IMR-90 (cell line): ENCODE measurements around the gene MMP14. TPM values are rescaled to one million over a fixed set of nuclear protein-coding genes. Genes with fewer than 3 reads are reported as not detected.

Experiments
- ATAC-seq: fragments of 200-7000 bp; cut with Tn5 transposase; 2 replicates; pipeline ENCODE4 v1.9.1; 2020; ENCODE audit warnings: low read depth, mild to moderate bottlenecking, moderate library complexity
- BruUV-seq: library from RNA; stranded (reverse); fragments of 400-500 nt; replicated peaks from 2 replicates; lab custom pipeline; 2021; lab: Mats Ljungman, UMichigan
- CTCF ChIA-PET: fragments of 300-600 bp; formaldehyde crosslinking; extraction: SDS; loops from one replicate; lab custom pipeline; 2021; ENCODE audit warnings: antibody characterized with exemption; lab: Yijun Ruan, JAX
- POLR2A ChIA-PET: fragments of 300-600 bp; sonication (Branson Sonifier 250); formaldehyde crosslinking; loops from one replicate; lab custom pipeline; 2022; ENCODE audit warnings: antibody characterized with exemption; ENCODE audit not compliant: unreplicated experiment; lab: Charles Lee
- DNase-seq: peaks from one replicate; pipeline ENCODE4 v3.0.0; 2013
- H2AFZ ChIP-seq: replicated peaks from 2 replicates; pipeline ENCODE3; 2013; ENCODE audit warnings: low read length, mild to moderate bottlenecking; ENCODE audit not compliant: poor library complexity
- H2AK5ac ChIP-seq: 2 replicates; pipeline ENCODE4 v1.6.1; 2013; ENCODE audit warnings: low read depth, low read length, inconsistent platforms
- H2AK9ac ChIP-seq: replicated peaks from 2 replicates; pipeline ENCODE3; 2013; ENCODE audit warnings: mild to moderate bottlenecking, low read depth, low read length, moderate library complexity; ENCODE audit not compliant: poor library complexity
- H2BK120ac ChIP-seq: 2 replicates; pipeline ENCODE4 v1.6.1; 2013; ENCODE audit warnings: low read depth, low read length, inconsistent platforms
- H2BK15ac ChIP-seq: 3 replicates; pipeline ENCODE4 v1.6.1; 2013; ENCODE audit warnings: low read depth, low read length, inconsistent platforms
- H2BK20ac ChIP-seq: 2 replicates; pipeline ENCODE4 v1.6.1; 2013; ENCODE audit warnings: low read depth, mild to moderate bottlenecking, inconsistent platforms, low read length, moderate library complexity
- H2BK5ac ChIP-seq: 2 replicates; pipeline ENCODE4 v1.6.1; 2013; ENCODE audit warnings: mild to moderate bottlenecking, low read depth, low read length, inconsistent platforms; ENCODE audit not compliant: poor library complexity, severe bottlenecking
- H3K14ac ChIP-seq: replicated peaks from 2 replicates; pipeline ENCODE4 v1.6.1; 2013; ENCODE audit warnings: low read depth, low read length, inconsistent platforms
- H3K18ac ChIP-seq: 2 replicates; pipeline ENCODE4 v1.6.1; 2013; ENCODE audit warnings: low read depth, low read length, control low read depth
- H3K23ac ChIP-seq: 2 replicates; pipeline ENCODE4 v1.6.1; 2013; ENCODE audit warnings: low read depth, low read length, inconsistent platforms
- H3K27ac ChIP-seq: 2 replicates; pipeline ENCODE4 v1.5.1; 2013; ENCODE audit warnings: mild to moderate bottlenecking, control low read depth, low read length; ENCODE audit not compliant: insufficient read depth
- H3K27me3 ChIP-seq: 2 replicates; pipeline ENCODE4 v1.6.1; 2013; ENCODE audit warnings: low read length; ENCODE audit not compliant: control insufficient read depth, insufficient read depth
- H3K36me3 ChIP-seq: 2 replicates; pipeline ENCODE4 v1.6.1; 2013; ENCODE audit warnings: low read length, mixed read lengths; ENCODE audit not compliant: control insufficient read depth, insufficient read depth
- H3K4ac ChIP-seq: 2 replicates; pipeline ENCODE4 v1.6.1; 2013; ENCODE audit warnings: low read depth, low read length, inconsistent platforms
- H3K4me1 ChIP-seq: 2 replicates; pipeline ENCODE4 v1.6.1; 2013; ENCODE audit warnings: low read length, mixed read lengths; ENCODE audit not compliant: control insufficient read depth, insufficient read depth
- H3K4me2 ChIP-seq: 2 replicates; pipeline ENCODE4 v1.6.1; 2013; ENCODE audit warnings: low read depth, mild to moderate bottlenecking, control low read depth, low read length, moderate library complexity
- H3K4me3 ChIP-seq: 2 replicates; pipeline ENCODE4 v1.5.1; 2013; ENCODE audit warnings: low read depth, mild to moderate bottlenecking, control low read depth, low read length, moderate library complexity; ENCODE audit not compliant: insufficient read depth
- H3K56ac ChIP-seq: 2 replicates; pipeline ENCODE4 v1.6.1; 2013; ENCODE audit warnings: low read length, inconsistent platforms; ENCODE audit not compliant: insufficient read depth; ENCODE audit errors: extremely low read depth
- H3K79me1 ChIP-seq, 2 experiments: 2 replicates each; pipeline ENCODE4 v1.6.1; 2013; ENCODE audit warnings: low read length in 2 of 2, inconsistent platforms in 1 of 2, low read depth in 1 of 2
- H3K9ac ChIP-seq: 2 replicates; pipeline ENCODE4 v1.6.1; 2013; ENCODE audit warnings: low read depth, low read length, control low read depth
- H3K9me1 ChIP-seq: 2 replicates; pipeline ENCODE4 v1.6.1; 2013; ENCODE audit warnings: low read length, inconsistent platforms; ENCODE audit not compliant: insufficient read depth
- H3K9me3 ChIP-seq: 2 replicates; pipeline ENCODE4 v1.6.1; 2013; ENCODE audit warnings: low read length; ENCODE audit not compliant: control insufficient read depth, insufficient read depth
- H4K20me1 ChIP-seq: 2 replicates; pipeline ENCODE4 v1.6.1; 2013; ENCODE audit warnings: low read length, inconsistent platforms; ENCODE audit not compliant: insufficient read depth
- H4K5ac ChIP-seq: 2 replicates; pipeline ENCODE4 v1.6.1; 2013; ENCODE audit warnings: mild to moderate bottlenecking, low read depth, low read length, control low read depth
- H4K8ac ChIP-seq, 2 experiments: 2 replicates each; pipeline ENCODE4 v1.6.1; 2013; ENCODE audit warnings: low read depth in 2 of 2, low read length in 2 of 2, control low read depth in 1 of 2, inconsistent platforms in 1 of 2
- H4K91ac ChIP-seq: 2 replicates; pipeline ENCODE4 v1.6.1; 2013; ENCODE audit warnings: low read depth, low read length, inconsistent platforms; ENCODE audit not compliant: insufficient read depth
- BHLHE40 ChIP-seq: fragments of 150-350 bp; IDR thresholded peaks from 2 replicates; pipeline ENCODE4 v1.6.1; 2016; ENCODE audit warnings: mild to moderate bottlenecking, low read depth, low read length
- CHD1 ChIP-seq: IDR thresholded peaks from 2 replicates; pipeline ENCODE4 v1.6.1; 2012; ENCODE audit warnings: low read depth, low read length, improper control_type of control experiment
- CTCF ChIP-seq: conservative IDR thresholded peaks from 2 replicates; pipeline ENCODE4 v1.5.1; 2012; ENCODE audit warnings: mild to moderate bottlenecking, low read depth, low read length, improper control_type of control experiment
- ELK1 ChIP-seq: fragments of 150-350 bp; IDR thresholded peaks from 2 replicates; pipeline ENCODE4 v1.6.1; 2016; ENCODE audit warnings: low read depth, mild to moderate bottlenecking, low read length, moderate library complexity, borderline replicate concordance
- FOS ChIP-seq: fragments of 150-350 bp; IDR thresholded peaks from 2 replicates; pipeline ENCODE4 v1.6.1; 2016; ENCODE audit warnings: low read depth, low read length
- MAZ ChIP-seq: IDR thresholded peaks from 2 replicates; pipeline ENCODE4 v1.6.1; 2012; ENCODE audit warnings: low read depth, mild to moderate bottlenecking, low read length, improper control_type of control experiment, moderate library complexity, borderline replicate concordance
- POLR2A ChIP-seq: IDR thresholded peaks from 2 replicates; pipeline ENCODE4 v1.6.1; 2012; ENCODE audit warnings: mild to moderate bottlenecking, low read depth, low read length
- RCOR1 ChIP-seq: IDR thresholded peaks from 2 replicates; pipeline ENCODE4 v1.6.1; 2012; ENCODE audit warnings: mild to moderate bottlenecking, low read length, improper control_type of control experiment; ENCODE audit not compliant: insufficient replicate concordance
- SMC3 ChIP-seq: fragments of 150-350 bp; IDR thresholded peaks from 2 replicates; pipeline ENCODE4 v1.6.1; 2016; ENCODE audit warnings: low read depth, mild to moderate bottlenecking, antibody characterized with exemption, low read length, moderate library complexity
- WGBS, 2 experiments: methylation state at CpG; one replicate each; pipeline versions ENCODE4 v1.1.5 to v1.1.7; 2013; ENCODE audit warnings: missing lambda C conversion rate in 2 of 2; ENCODE audit not compliant: insufficient read length in 1 of 2; ENCODE audit errors: extremely low coverage in 2 of 2; 5-methylcytosine and 5-hydroxymethylcytosine counted together
- dilution Hi-C: fragments of 300-500 bp; cut with HindIII; formaldehyde crosslinking; loops from one replicate; pipeline ENCODE4 v1.14.3; 2018; ENCODE audit warnings: low sequenced_read_pairs; ENCODE audit not compliant: unreplicated experiment
- in situ Hi-C: fragments of 300-500 bp; cut with MboI; formaldehyde crosslinking; loops from 3 replicates; pipeline ENCODE4 v1.14.3; 2019; ENCODE audit warnings: low sequenced_read_pairs, inconsistent platforms, mixed read lengths
- intact Hi-C: fragments of 100-400 bp; cut with micrococcal nuclease; formaldehyde crosslinking; loops from 2 replicates; pipeline ENCODE4 v1.10.0; 2022
- polyA plus RNA-seq, 3 experiments: library from polyadenylated mRNA; depleted of rRNA; stranded (reverse); fragments of >200 nt; gene quantifications; 2 replicates each; pipeline ENCODE4 v1.2.3, GENCODE V29; 2012; ENCODE audit warnings: low replicate concordance in 1 of 3
- total RNA-seq: library from RNA; depleted of rRNA; stranded (reverse); fragments of >200 nt; gene quantifications from 2 replicates; pipeline ENCODE4 v1.2.3, GENCODE V29; 2012

The MMP14 gene
- total and polyA plus RNA-seq, 2 of the 4 experiments (the other 2 are of a cell fraction) = 156 to 315 TPM

- in situ Hi-C loops = loop anchor here (10.0 kb wide), 1 partner anchor 263 kb away; the partner anchor contains the start of gene DAD1
- 0% methylated on average over 2 of the region's 14 CpGs; no CpG with 5 or more reads in 1 of the 2 experiments for WGBS, 2 experiments
These were observed 11.4 kb downstream of the MMP14 start for GRCh38 chr14:22847661-22848341.

More at GRCh38 chr14:22847661-22848341, 11.4 kb downstream of the MMP14 start:
- Histone ChIP-seq H4K8ac (peak overlapping the region; percentile 65 to 83), H3K4me2 (peak overlapping the region; percentile 16; the same call in 1 of the 2 replicates), H3K56ac (peak overlapping the region; percentile 54), H3K36me3 (peaks cover 41% of the 10 kb centered on the region), H3K9ac (peak overlapping the region; percentile 57), H3K18ac (peak overlapping the region; percentile 48), H2BK15ac (peak overlapping the region; percentile 70; the same call in 1 of the 3 replicates), H3K27me3 (no peaks in the 10 kb centered on the region), H2AFZ (peak overlapping the region; percentile 5), H3K9me3 (no peaks in the 10 kb centered on the region), H3K4me3 (no peak overlapping the region), H4K20me1 (peaks cover 27% of the 10 kb centered on the region; the same call in 1 of the 2 replicates), H3K14ac (peak overlapping the region; percentile 89), H2AK5ac (peak overlapping the region; percentile 78), H3K9me1 (peaks cover 32% of the 10 kb centered on the region), H2BK5ac (peak overlapping the region; percentile 88), H4K91ac (peak overlapping the region; percentile 92), H3K23ac (peak overlapping the region; percentile 97), H3K4me1 (peaks cover 51% of the 10 kb centered on the region), H2BK20ac (peak overlapping the region; percentile 79), H3K27ac (peak overlapping the region; percentile 96), H3K4ac (peak overlapping the region; percentile 96), H2AK9ac (peak overlapping the region; percentile 87), H4K5ac (peak overlapping the region; percentile 42), H3K79me1 (peaks cover 10 to 64% of the 10 kb centered on the region in 2 experiments; a peak in 3 of 4 replicates), H2BK120ac (peak overlapping the region; percentile 96)
- CTCF ChIA-PET = interaction anchor here (0.9 to 1.2 kb wide), 4 partner anchors 17 to 129 kb away, joined by 3 to 5 read pairs (median 3); partner anchors contain the start of gene MRPL52
- POLR2A ChIA-PET = interaction anchor here (0.9 to 2.5 kb wide), 2 partner anchors 9 to 17 kb away, joined by 3 to 20 read pairs; no protein-coding TSS in a partner anchor
- DNase-seq (peak; percentile 84), ATAC-seq (peak; percentile 7)
- dilution Hi-C loops (no loop called here), intact Hi-C loops (loop anchor here (1.0 kb wide), 1 partner anchor 10 kb away; no protein-coding TSS in a partner anchor)
- BruUV-seq = no TSS peak
- TF ChIP-seq FOS (0 out of 2 replicates have a peak, but pooled peaks have one; percentile 38), POLR2A (peak; percentile 49; the same call in 1 of the 2 replicates), SMC3 (0 out of 2 replicates have a peak, but pooled peaks have one; percentile 2), CTCF (0 out of 2 replicates have a peak, but pooled peaks have one; percentile 21), RCOR1 (no peak), MAZ (peak; percentile 70), CHD1 (no peak), BHLHE40 (peak; percentile 8; the same call in 1 of the 2 replicates), ELK1 (no peak)
